Left ventricle myocardium inferior (tissue), 1 donor: Measurements from ENCODE around the gene KRTAP10-4. TPM values are rescaled to one million over a fixed set of nuclear protein-coding genes. Genes with fewer than 3 reads are reported as not detected.
"Not testable (repeated sequence)": the region's sequence is repeated elsewhere in the genome, so short reads cannot be mapped to it uniquely, and the experiment has no call there.

ENCODE experiments used
- DNase-seq: peaks from one replicate; pipeline ENCODE4 v3.0.0-alpha.2; 2020
- H3K27ac ChIP-seq: fragments of 200-600 bp; replicated peaks from 2 replicates; pipeline ENCODE4 v1.8.0; 2021
- H3K27me3 ChIP-seq: fragments of 200-600 bp; 2 replicates; pipeline ENCODE4 v1.8.0; 2021; ENCODE audit warnings: low read depth
- H3K36me3 ChIP-seq: fragments of 200-600 bp; 2 replicates; pipeline ENCODE4 v1.8.0; 2021
- H3K4me1 ChIP-seq: fragments of 200-600 bp; 2 replicates; pipeline ENCODE4 v1.8.0; 2021
- H3K4me3 ChIP-seq: fragments of 200-600 bp; 2 replicates; pipeline ENCODE4 v1.8.0; 2021; ENCODE audit warnings: mild to moderate bottlenecking, moderate library complexity
- H3K9me3 ChIP-seq: fragments of 200-600 bp; replicated peaks from 2 replicates; pipeline ENCODE4 v1.8.0; 2021
- intact Hi-C: fragments of 100-400 bp; cut with micrococcal nuclease; formaldehyde crosslinking; loops from one replicate; pipeline ENCODE4 v1.11.0; 2022
- total RNA-seq: library from RNA; stranded (reverse); fragmentation: NEBNext Ultra II Directional; extraction: Animal tissue kit (Norgen Biotek cat#: 25700); gene quantifications from one replicate; pipeline ENCODE4 v1.2.1, GENCODE V29; 2021
- TF ChIP-seq, protein P1 (sequence below): fragments of 200-600 bp; IDR thresholded peaks from 2 replicates; pipeline ENCODE4 v1.8.0; 2021; ENCODE audit warnings: antibody characterized with exemption, mild to moderate bottlenecking, borderline replicate concordance
- donor health status: DM: no; HTN: yes; CAD: no; lungs with severe emphysema.

The KRTAP10-4 gene
- total RNA-seq, 1 donor from 2014 or later = not detected

DNA sequence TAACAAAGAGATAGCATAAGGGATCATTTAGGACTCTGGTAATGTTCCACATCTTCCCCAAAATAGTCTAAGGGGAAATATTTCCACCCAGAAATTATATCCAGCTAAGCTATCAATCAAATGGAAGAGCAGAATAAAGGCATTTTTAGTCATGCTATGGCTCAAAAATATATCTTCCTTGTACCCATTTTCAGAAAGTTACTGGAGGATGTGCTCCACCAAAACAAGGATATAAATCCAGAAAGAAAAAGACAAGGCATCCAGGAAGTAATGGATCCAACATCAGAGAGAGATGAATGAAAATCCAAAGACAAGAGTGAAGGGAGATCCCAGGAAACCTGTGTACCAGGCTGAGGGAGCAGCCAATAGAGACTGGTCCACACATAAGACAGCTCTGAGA, 35.7 kb downstream of the KRTAP10-4 start:
- TF ChIP-seq, protein P1, sequence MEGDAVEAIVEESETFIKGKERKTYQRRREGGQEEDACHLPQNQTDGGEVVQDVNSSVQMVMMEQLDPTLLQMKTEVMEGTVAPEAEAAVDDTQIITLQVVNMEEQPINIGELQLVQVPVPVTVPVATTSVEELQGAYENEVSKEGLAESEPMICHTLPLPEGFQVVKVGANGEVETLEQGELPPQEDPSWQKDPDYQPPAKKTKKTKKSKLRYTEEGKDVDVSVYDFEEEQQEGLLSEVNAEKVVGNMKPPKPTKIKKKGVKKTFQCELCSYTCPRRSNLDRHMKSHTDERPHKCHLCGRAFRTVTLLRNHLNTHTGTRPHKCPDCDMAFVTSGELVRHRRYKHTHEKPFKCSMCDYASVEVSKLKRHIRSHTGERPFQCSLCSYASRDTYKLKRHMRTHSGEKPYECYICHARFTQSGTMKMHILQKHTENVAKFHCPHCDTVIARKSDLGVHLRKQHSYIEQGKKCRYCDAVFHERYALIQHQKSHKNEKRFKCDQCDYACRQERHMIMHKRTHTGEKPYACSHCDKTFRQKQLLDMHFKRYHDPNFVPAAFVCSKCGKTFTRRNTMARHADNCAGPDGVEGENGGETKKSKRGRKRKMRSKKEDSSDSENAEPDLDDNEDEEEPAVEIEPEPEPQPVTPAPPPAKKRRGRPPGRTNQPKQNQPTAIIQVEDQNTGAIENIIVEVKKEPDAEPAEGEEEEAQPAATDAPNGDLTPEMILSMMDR = no peak
- intact Hi-C loops = no loop called here
- DNase-seq = no peak
- Histone ChIP-seq H3K4me1 (no peaks in the 10 kb centered on the region), H3K27me3 (peaks cover 23% of the 10 kb centered on the region), H3K27ac (no peak overlapping the region), H3K9me3 (peaks cover 41% of the 10 kb centered on the region), H3K36me3 (no peaks in the 10 kb centered on the region), H3K4me3 (no peak overlapping the region)

DNA sequence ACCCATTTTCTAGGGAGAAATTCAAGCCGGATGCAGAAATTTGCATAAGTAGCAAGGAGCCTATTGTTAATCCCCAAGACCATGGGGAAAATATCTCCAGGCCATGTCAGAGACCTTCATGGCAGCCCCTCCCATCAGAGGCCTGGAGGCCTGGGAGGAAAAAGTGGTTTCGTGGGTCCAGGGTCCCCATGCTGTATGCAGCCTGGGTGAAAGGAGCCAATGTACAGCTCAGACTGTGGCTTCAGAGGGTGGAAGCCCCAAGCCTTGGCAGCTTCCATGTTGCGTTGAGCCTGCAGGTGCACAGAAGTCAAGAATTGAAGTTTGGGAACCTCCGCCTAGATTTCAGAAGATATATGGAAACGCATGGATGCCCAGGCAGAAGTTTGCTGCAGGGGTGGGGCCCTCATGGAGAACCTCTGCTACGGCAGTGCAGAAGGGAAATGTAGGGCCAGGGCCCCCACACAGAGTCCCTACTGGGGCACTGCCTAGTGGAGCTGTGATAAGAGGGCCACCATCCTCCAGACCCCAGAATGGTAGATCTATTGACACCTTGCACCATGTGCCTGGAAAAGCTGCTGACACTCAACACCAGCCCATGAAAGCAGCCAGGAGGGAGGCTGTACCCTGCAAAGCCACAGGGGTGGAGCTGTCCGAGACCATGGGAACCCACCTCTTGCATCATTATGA, 36.8 kb downstream of the KRTAP10-4 start:
- intact Hi-C loops, DNase-seq, H3K27ac ChIP-seq, H3K4me1 ChIP-seq, H3K36me3 ChIP-seq, H3K4me3 ChIP-seq: not testable (repeated sequence)
- Histone ChIP-seq H3K27me3 (peaks cover 22% of the 10 kb centered on the region), H3K9me3 (peaks cover 41% of the 10 kb centered on the region)

DNA sequence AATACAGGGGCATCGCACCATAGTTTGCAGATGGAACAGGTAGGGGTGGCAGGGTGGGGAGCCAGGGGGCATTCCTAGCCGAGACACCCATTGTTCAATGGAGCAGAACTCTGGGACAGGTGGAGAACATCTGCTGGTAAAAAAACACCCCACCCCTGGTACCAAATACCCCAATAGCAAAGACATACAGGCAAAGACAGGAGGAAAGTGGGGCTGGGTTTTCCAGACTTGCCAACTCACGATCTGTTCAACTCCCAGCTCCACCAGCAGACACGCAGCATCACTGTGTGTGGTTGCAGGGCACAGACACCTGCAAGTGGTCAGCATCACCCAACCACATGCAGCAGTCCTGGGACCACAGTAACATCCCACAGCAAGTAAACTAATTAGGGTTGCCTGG, 38.0 kb downstream of the KRTAP10-4 start:
- Histone ChIP-seq H3K9me3 (peaks cover 38% of the 10 kb centered on the region), H3K36me3 (no peaks in the 10 kb centered on the region), H3K27ac (no peak overlapping the region), H3K4me1 (no peaks in the 10 kb centered on the region), H3K27me3 (peaks cover 32% of the 10 kb centered on the region), H3K4me3 (no peak overlapping the region)
- no peak for DNase-seq
- intact Hi-C loops = no loop called here
- TF ChIP-seq, protein P1 = no peak

DNA sequence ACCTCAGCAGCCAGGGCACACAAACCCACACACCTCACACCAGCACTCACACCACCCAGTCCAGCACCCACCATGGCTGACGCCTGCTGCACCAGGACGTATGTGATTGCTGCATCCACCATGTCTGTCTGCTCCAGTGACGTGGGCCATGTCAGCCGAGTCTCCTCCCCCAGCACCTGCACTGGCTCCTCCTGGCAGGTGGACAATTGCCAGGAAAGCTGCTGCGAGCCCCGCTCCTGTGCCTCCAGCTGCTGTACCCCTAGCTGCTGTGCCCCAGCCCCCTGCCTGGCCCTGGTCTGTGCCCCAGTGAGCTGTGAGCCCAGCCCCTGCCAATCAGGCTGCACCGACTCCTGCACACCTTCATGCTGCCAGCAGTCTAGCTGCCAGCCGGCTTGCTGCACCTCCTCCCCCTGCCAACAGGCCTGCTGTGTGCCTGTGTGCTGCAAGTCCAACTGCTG, 38.5 kb downstream of the KRTAP10-4 start, which contains the start of gene KRTAP10-8:
Gene KRTAP10-8 (plus strand): TSS at position 51 of the 458 bp plus-strand sequence. CDS start 22 bp downstream, at position 73.
- no peaks in the 10 kb centered on the region for H3K36me3 ChIP-seq
- no peak within 1 kb of the TSS for H3K27ac ChIP-seq
- H3K9me3 ChIP-seq = peaks cover 36% of the 10 kb centered on the region
- H3K4me1 ChIP-seq = no peaks in the 10 kb centered on the region
- H3K4me3 ChIP-seq = no peak within 1 kb of the TSS
- intact Hi-C loops = no loop called here
- TF ChIP-seq, protein P1 = no peak
- H3K27me3 ChIP-seq = peaks cover 33% of the 10 kb centered on the region
- no peak for DNase-seq

DNA sequence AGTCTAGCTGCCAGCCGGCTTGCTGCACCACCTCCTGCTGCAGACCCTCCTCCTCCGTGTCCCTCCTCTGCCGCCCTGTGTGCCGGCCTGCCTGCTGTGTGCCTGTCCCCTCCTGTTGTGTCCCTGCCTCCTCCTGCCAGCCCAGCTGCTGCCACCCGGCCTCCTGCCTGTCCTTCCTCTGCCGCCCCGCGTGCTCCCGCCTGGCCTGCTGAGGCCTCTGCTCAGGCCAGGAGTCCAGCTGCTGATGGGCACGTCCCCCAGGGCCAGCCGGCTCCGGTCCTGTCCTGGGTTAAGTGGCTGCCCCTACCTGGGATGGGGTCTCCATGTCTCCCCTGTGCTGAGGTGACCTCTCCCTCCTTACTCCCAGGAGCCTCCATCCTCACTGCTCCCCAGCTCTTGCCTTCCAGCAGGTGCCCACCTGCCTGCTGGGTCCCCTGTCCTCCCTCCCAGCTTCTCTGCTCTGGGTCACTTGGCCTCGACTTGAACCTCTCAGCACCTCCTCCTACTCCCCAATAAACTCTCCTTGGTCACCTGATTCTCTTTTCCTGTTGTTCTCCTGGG, 39.2 kb downstream of the KRTAP10-4 start:
- Histone ChIP-seq H3K4me3 (no peak overlapping the region), H3K4me1 (no peaks in the 10 kb centered on the region), H3K27ac (no peak overlapping the region), H3K36me3 (no peaks in the 10 kb centered on the region), H3K9me3 (peaks cover 36% of the 10 kb centered on the region), H3K27me3 (peaks cover 35% of the 10 kb centered on the region)
- intact Hi-C loops = no loop called here
- DNase-seq = no peak
- TF ChIP-seq, protein P1 = no peak

DNA sequence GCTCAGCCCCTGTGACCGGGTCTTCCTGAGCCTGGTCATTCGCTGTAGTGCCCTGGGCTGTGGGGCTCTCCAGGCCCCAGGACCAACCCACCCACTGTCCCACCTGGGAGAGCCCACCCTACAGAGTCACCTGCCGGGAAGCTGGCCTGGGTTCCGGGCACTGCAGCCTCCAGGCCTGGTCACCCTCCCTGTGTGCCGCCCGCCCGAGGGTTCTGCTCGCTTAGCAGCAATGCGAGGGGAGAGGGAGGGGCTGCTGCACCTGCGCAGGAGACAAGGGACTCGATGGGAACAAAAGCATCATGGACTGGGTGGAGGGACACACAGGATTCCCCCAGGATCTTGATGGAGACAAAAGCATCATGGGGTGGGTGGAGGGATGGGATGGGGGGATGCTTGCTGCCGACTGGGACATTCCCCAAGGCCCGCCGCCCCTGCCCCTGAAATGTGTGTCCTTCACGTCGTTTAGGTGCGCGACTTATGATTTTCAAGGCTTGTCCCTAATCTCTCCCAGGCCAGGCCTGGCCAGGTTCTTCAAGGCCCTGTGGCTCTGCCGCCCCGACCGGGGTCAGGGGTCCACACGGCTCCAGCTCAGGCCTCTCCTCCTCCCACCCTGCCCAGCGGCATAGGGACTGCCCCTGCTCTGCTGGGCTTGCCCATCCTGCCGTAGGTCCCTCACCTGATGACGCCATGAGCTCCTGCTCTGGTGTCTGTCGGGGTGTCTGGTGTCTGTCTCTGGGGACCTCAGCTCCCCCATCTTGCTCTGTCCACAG, 40.0 kb downstream of the KRTAP10-4 start:
- intact Hi-C loops = no loop called here
- no peaks in the 10 kb centered on the region for H3K4me1 ChIP-seq
- DNase-seq = no peak
- no peaks in the 10 kb centered on the region for H3K36me3 ChIP-seq
- no peak overlapping the region for H3K4me3 ChIP-seq
- TF ChIP-seq, protein P1 = no peak
- H3K27ac ChIP-seq = no peak overlapping the region
- H3K27me3 ChIP-seq = peaks cover 35% of the 10 kb centered on the region
- peaks cover 35% of the 10 kb centered on the region for H3K9me3 ChIP-seq
